Esophagus muscularis mucosa (tissue), 4 donors: Measurements from ENCODE around the gene KRT6A. TPM values are rescaled to one million over a fixed set of nuclear protein-coding genes. Genes with fewer than 3 reads are reported as not detected.
A peak's percentile ranks its signal among the peaks of the same experiment; 100 is the strongest.
"Not testable (repeated sequence)": the region's sequence is repeated elsewhere in the genome, so short reads cannot be mapped to it uniquely, and the experiment has no call there.

Experiments used
- DNase-seq: peaks from one replicate; pipeline ENCODE4 v3.0.0-alpha.2; 2017; ENCODE audit errors: extremely low spot score
- H3K27ac ChIP-seq, 4 donors: fragments of 200-600 bp; sonication (generic); replicated peaks in 1 of 4; 1 replicate in 3 of 4; 2 replicates in 1 of 4; pipeline ENCODE4 v1.5.1; 2016 to 2019; ENCODE audit warnings: mild to moderate bottlenecking in 1 of 4
- H3K27me3 ChIP-seq, 4 donors: fragments of 200-600 bp; sonication (generic); one replicate each; pipeline versions ENCODE4 v1.5.1 to v1.6.0; 2016 to 2019
- H3K36me3 ChIP-seq, 4 donors: fragments of 200-600 bp; sonication (generic); one replicate each; pipeline ENCODE4 v1.5.1; 2016 to 2019
- H3K4me1 ChIP-seq, 4 donors: fragments of 200-600 bp; sonication (generic); one replicate each; pipeline ENCODE4 v1.5.1; 2016 to 2019
- H3K4me3 ChIP-seq, 4 donors: fragments of 200-600 bp; sonication (generic); 1 replicate in 2 of 4; 2 replicates in 2 of 4; pipeline ENCODE4 v1.5.1; 2016 to 2019; ENCODE audit warnings: mild to moderate bottlenecking in 4 of 4, moderate library complexity in 1 of 4
- H3K9me3 ChIP-seq, 4 donors: fragments of 200-600 bp; sonication (generic); 1 replicate in 3 of 4; 2 replicates in 1 of 4; pipeline ENCODE4 v1.5.1; 2016 to 2019
- CTCF ChIP-seq, 3 experiments: fragments of 200-600 bp in 2 of 3; fragments of 450-650 bp in 1 of 3; sonication (generic) in 2 of 3; IDR thresholded peaks; one replicate each; pipeline ENCODE4 v1.5.1; 2017 to 2019; ENCODE audit warnings: antibody characterized with exemption in 3 of 3, mild to moderate bottlenecking in 2 of 3, moderate library complexity in 1 of 3
- EP300 ChIP-seq: sonication (generic); formaldehyde crosslinking; IDR thresholded peaks from one replicate; pipeline ENCODE4 v1.6.1; 2017; ENCODE audit warnings: antibody characterized with exemption
- POLR2A ChIP-seq: fragments of 450-650 bp; IDR thresholded peaks from one replicate; pipeline ENCODE4 v1.6.1; 2017; ENCODE audit warnings: antibody characterized with exemption, moderate library complexity, mild to moderate bottlenecking, low read depth
- POLR2AphosphoS5 ChIP-seq, 2 donors: sonication (generic); formaldehyde crosslinking; IDR thresholded peaks; one replicate each; pipeline ENCODE4 v1.6.1; 2017; ENCODE audit warnings: antibody characterized with exemption in 2 of 2
- WGBS: methylation state at CpG from one replicate; pipeline ENCODE4 v1.1.5; 2018; 5-methylcytosine and 5-hydroxymethylcytosine counted together
- intact Hi-C: fragments of 100-400 bp; cut with DNase I; formaldehyde crosslinking; loops from one replicate; pipeline ENCODE4 v1.15.1; 2023
- total RNA-seq, 4 donors: library from RNA; depleted of rRNA; stranded (reverse); fragments of >200 nt; gene quantifications; one replicate each; pipeline versions ENCODE4 v1.1.0 to v1.2.1, GENCODE V29; 2016

The KRT6A gene
- total RNA-seq, 4 donors from 2014 or later, result 5.4 TPM; not detected in 3

- Histone ChIP-seq H3K36me3 (no peaks in the 10 kb centered on the region), H3K27me3 (no peaks in the 10 kb centered on the region), H3K4me3 (no peak overlapping the region), H3K9me3 (no peaks in the 10 kb centered on the region), H3K4me1 (peaks cover 7 to 19% (median 12%) of the 10 kb centered on the region in 4 donors), H3K27ac (no peak overlapping the region)
- intact Hi-C loops, result no loop called here
- TF ChIP-seq EP300 (no peak), CTCF (IDR thresholded peaks at IDR 0.05) (no peak), POLR2A (no peak), POLR2AphosphoS5 (IDR thresholded peaks at IDR 0.05) (no peak)
- DNase-seq, result peak; percentile 91
- WGBS, result 56% methylated on average over 3 of the region's 3 CpGs
Observed at GRCh38 chr12:52495389-52495788, 2.3 kb upstream of the KRT6A start.

- Histone ChIP-seq H3K27ac (no peak overlapping the region), H3K4me3 (no peak overlapping the region), H3K9me3 (no peaks in the 10 kb centered on the region), H3K27me3 (no peaks in the 10 kb centered on the region), H3K36me3 (no peaks in the 10 kb centered on the region), H3K4me1 (peaks cover 7 to 19% (median 12%) of the 10 kb centered on the region in 4 donors)
- intact Hi-C loops, result no loop called here
- TF ChIP-seq EP300 (peak; percentile 13), CTCF (IDR thresholded peaks at IDR 0.05) (no peak), POLR2AphosphoS5 (IDR thresholded peaks at IDR 0.05) (peak; percentile 59 to 60)
- 60% methylated on average over 1 of the region's 4 CpGs for whole genome bisulfite sequencing
- peak; percentile 92 for DNase-seq
Observed at GRCh38 chr12:52494518-52494917, 1.5 kb upstream of the KRT6A start.

GRCh38 chr12:52494100-52494499, 1.0 kb upstream of the KRT6A start:
- DNase-seq, result peak; percentile 77

GRCh38 chr12:52492405-52492804, 652 bp downstream of the KRT6A start:
- H3K36me3 ChIP-seq, H3K4me3 ChIP-seq, H3K9me3 ChIP-seq, H3K27me3 ChIP-seq, H3K27ac ChIP-seq, intact Hi-C loops: not testable (repeated sequence)
- peaks cover 7 to 19% (median 12%) of the 10 kb centered on the region in 4 donors for H3K4me1 ChIP-seq
- no CpG with 5 or more reads among the region's 6 CpGs for WGBS
- peak; percentile 87 for DNase-seq

More at GRCh38 chr12:52494100-52494499, 1.0 kb upstream of the KRT6A start:
- Histone ChIP-seq H3K4me1 (peaks cover 7 to 19% (median 12%) of the 10 kb centered on the region in 4 donors), H3K36me3 (no peaks in the 10 kb centered on the region), H3K4me3 (no peak overlapping the region), H3K9me3 (no peaks in the 10 kb centered on the region), H3K27me3 (no peaks in the 10 kb centered on the region), H3K27ac (no peak overlapping the region)
- intact Hi-C loops, result no loop called here
- WGBS, result 76% methylated on average over 1 of the region's 1 CpG
- TF ChIP-seq CTCF (IDR thresholded peaks at IDR 0.05) (no peak), POLR2AphosphoS5 (IDR thresholded peaks at IDR 0.05) (no peak), EP300 (no peak)

GRCh38 chr12:52491495-52491894, 1.6 kb downstream of the KRT6A start:
- H3K27me3 ChIP-seq, H3K36me3 ChIP-seq, H3K27ac ChIP-seq, DNase-seq, intact Hi-C loops, H3K4me3 ChIP-seq, H3K9me3 ChIP-seq: not testable (repeated sequence)
- WGBS, result 92% methylated on average over 8 of the region's 8 CpGs
- H3K4me1 ChIP-seq, result peaks cover 7 to 18% (median 10%) of the 10 kb centered on the region in 4 donors

GRCh38 chr12:52488736-52489135, 4.3 kb downstream of the KRT6A start:
- no peak for TF ChIP-seq EP300
- no peak for TF ChIP-seq POLR2AphosphoS5 (IDR thresholded peaks at IDR 0.05)
- no peak for TF ChIP-seq CTCF (IDR thresholded peaks at IDR 0.05)
- no peak for TF ChIP-seq POLR2A
- Histone ChIP-seq H3K36me3 (no peaks in the 10 kb centered on the region), H3K4me3 (no peak overlapping the region), H3K27me3 (no peaks in the 10 kb centered on the region), H3K4me1 (no peaks in the 10 kb centered on the region), H3K9me3 (no peaks in the 10 kb centered on the region), H3K27ac (no peak overlapping the region)
- no peak for DNase-seq
- intact Hi-C loops, result no loop called here

- intact Hi-C loops, H3K4me1 ChIP-seq, H3K27ac ChIP-seq, H3K9me3 ChIP-seq, H3K36me3 ChIP-seq, H3K27me3 ChIP-seq, H3K4me3 ChIP-seq: not testable (repeated sequence)
- 95% methylated on average over 4 of the region's 15 CpGs for WGBS
- peak; percentile 83 for DNase-seq
Observed at GRCh38 chr12:52487744-52488443, 5.2 kb downstream of the KRT6A start.
